ENCODE data around the gene SAP130. TPM values are rescaled to one million over a fixed set of nuclear protein-coding genes. Genes with fewer than 3 reads are reported as not detected.

The SAP130 gene
- total RNA-seq, 1 donor from 2014 or later = 19.8 TPM

- no peaks in the 10 kb centered on the region for H3K9me3 ChIP-seq (ENCODE audit: low read depth)
- H4K20me1 ChIP-seq (ENCODE audit: low read depth) = no peaks in the 10 kb centered on the region
- no peaks in the 10 kb centered on the region for H3K4me1 Mint-ChIP-seq
- no peak overlapping the region for H3K4me3 ChIP-seq
- no peak overlapping the region for H3K27ac Mint-ChIP-seq
- H3K79me2 ChIP-seq (ENCODE audit: low read depth) = no peaks in the 10 kb centered on the region
- H3K36me3 ChIP-seq = peaks cover 18% of the 10 kb centered on the region
- no peaks in the 10 kb centered on the region for H3K9me3 Mint-ChIP-seq
- H3K27me3 Mint-ChIP-seq (ENCODE audit: insufficient read depth, low read depth) = no peaks in the 10 kb centered on the region
- peaks cover 26% of the 10 kb centered on the region for H3K36me3 Mint-ChIP-seq
- H3K4me3 Mint-ChIP-seq = no peak overlapping the region
- no peak overlapping the region for H3K27ac ChIP-seq
- DNase-seq (ENCODE audit: low spot score) = no peak
- H3K9ac ChIP-seq = no peak overlapping the region
- TF ChIP-seq CTCF (IDR thresholded peaks at IDR 0.05) (no peak), EZH2 (IDR thresholded peaks at IDR 0.05) (no peak), EZH2phosphoT487 (IDR thresholded peaks at IDR 0.05) (no peak)
- no peaks in the 10 kb centered on the region for H3K4me1 ChIP-seq
- no peaks in the 10 kb centered on the region for H3F3A ChIP-seq (ENCODE audit: low read depth)
- no peak overlapping the region for H3K4me2 ChIP-seq
- no peaks in the 10 kb centered on the region for H3K27me3 ChIP-seq
- no peak overlapping the region for H2AFZ ChIP-seq (replicated peaks)
Observed at GRCh38 chr2:127943186-127943585, 84.7 kb downstream of the SAP130 start.

GRCh38 chr2:127942002-127942401, 85.9 kb downstream of the SAP130 start:
- Histone ChIP-seq H4K20me1 (ENCODE audit: low read depth) (no peaks in the 10 kb centered on the region), H3K27ac (no peak overlapping the region), H3K9me3 (ENCODE audit: low read depth) (no peaks in the 10 kb centered on the region), H2AFZ (replicated peaks) (no peak overlapping the region), H3K4me3 (no peak overlapping the region), H3K36me3 (peaks cover 14% of the 10 kb centered on the region), H3K4me2 (no peak overlapping the region), H3F3A (ENCODE audit: low read depth) (peaks cover 1% of the 10 kb centered on the region), H3K27me3 (no peaks in the 10 kb centered on the region), H3K4me1 (no peaks in the 10 kb centered on the region), H3K79me2 (ENCODE audit: low read depth) (no peaks in the 10 kb centered on the region), H3K9ac (no peak overlapping the region)
- TF ChIP-seq EZH2phosphoT487 (IDR thresholded peaks at IDR 0.05) = no peak
- TF ChIP-seq CTCF (IDR thresholded peaks at IDR 0.05) = no peak
- TF ChIP-seq EZH2 (IDR thresholded peaks at IDR 0.05) = no peak
- no peaks in the 10 kb centered on the region for H3K27me3 Mint-ChIP-seq (ENCODE audit: insufficient read depth, low read depth)
- H3K36me3 Mint-ChIP-seq = peaks cover 24% of the 10 kb centered on the region
- no peaks in the 10 kb centered on the region for H3K4me1 Mint-ChIP-seq
- H3K4me3 Mint-ChIP-seq = no peak overlapping the region
- H3K9me3 Mint-ChIP-seq = no peaks in the 10 kb centered on the region
- DNase-seq (ENCODE audit: low spot score) = no peak
- H3K27ac Mint-ChIP-seq = no peak overlapping the region

GRCh38 chr2:127941461-127941860, 86.4 kb downstream of the SAP130 start:
- Mint-ChIP-seq H3K27ac (no peak overlapping the region), H3K36me3 (peaks cover 24% of the 10 kb centered on the region), H3K27me3 (ENCODE audit: insufficient read depth, low read depth) (no peaks in the 10 kb centered on the region), H3K4me1 (no peaks in the 10 kb centered on the region), H3K4me3 (no peak overlapping the region), H3K9me3 (no peaks in the 10 kb centered on the region)
- DNase-seq (ENCODE audit: low spot score) = no peak
- TF ChIP-seq EZH2 (IDR thresholded peaks at IDR 0.05) = no peak
- no peak for TF ChIP-seq EZH2phosphoT487 (IDR thresholded peaks at IDR 0.05)
- no peak for TF ChIP-seq CTCF (IDR thresholded peaks at IDR 0.05)
- Histone ChIP-seq H3K9me3 (ENCODE audit: low read depth) (no peaks in the 10 kb centered on the region), H2AFZ (replicated peaks) (no peak overlapping the region), H3K4me3 (no peak overlapping the region), H3K9ac (no peak overlapping the region), H3K27me3 (no peaks in the 10 kb centered on the region), H3K27ac (no peak overlapping the region), H3K4me2 (no peak overlapping the region), H3K4me1 (no peaks in the 10 kb centered on the region), H3K79me2 (ENCODE audit: low read depth) (no peaks in the 10 kb centered on the region), H3K36me3 (peaks cover 14% of the 10 kb centered on the region), H3F3A (ENCODE audit: low read depth) (peaks cover 5% of the 10 kb centered on the region), H4K20me1 (ENCODE audit: low read depth) (no peaks in the 10 kb centered on the region)
